Keratinocyte (primary cell): ENCODE measurements around the gene PAX2. TPM values are rescaled to one million over a fixed set of nuclear protein-coding genes. Genes with fewer than 3 reads are reported as not detected.

ENCODE experiments used
- DNase-seq: peaks from one replicate; pipeline ENCODE4 v3.0.0-alpha.2; 2011; ENCODE audit warnings: low read depth, missing footprints, low spot score
- FAIRE-seq: peaks from 2 replicates; lab custom pipeline; 2011; peaks lifted over from hg19 to GRCh38; lab: Jason Lieb, UNC
- H2AFZ ChIP-seq: 2 replicates; pipeline ENCODE4 v1.6.0; 2012; ENCODE audit warnings: low read length, control low read depth, inconsistent platforms; ENCODE audit not compliant: control insufficient read depth
- H3K27ac ChIP-seq: 2 replicates; pipeline ENCODE4 v1.5.1; 2011; ENCODE audit warnings: low read length; ENCODE audit not compliant: control insufficient read depth, insufficient read depth
- H3K27me3 ChIP-seq: 3 replicates; pipeline ENCODE4 v1.6.0; 2011; ENCODE audit warnings: low read length; ENCODE audit not compliant: control insufficient read depth, insufficient read depth; ENCODE audit errors: extremely low read depth
- H3K36me3 ChIP-seq, 2 experiments: 2 replicates in 1 of 2; 3 replicates in 1 of 2; pipeline ENCODE4 v1.5.1; 2011; ENCODE audit warnings: low read length in 2 of 2, mild to moderate bottlenecking in 1 of 2; ENCODE audit not compliant: control insufficient read depth in 2 of 2, insufficient read depth in 2 of 2; ENCODE audit errors: extremely low read depth in 1 of 2
- H3K4me1 ChIP-seq: 3 replicates; pipeline ENCODE4 v1.5.1; 2011; ENCODE audit warnings: low read length; ENCODE audit not compliant: control insufficient read depth, insufficient read depth; ENCODE audit errors: extremely low read depth
- H3K4me2 ChIP-seq: 3 replicates; pipeline ENCODE4 v1.6.0; 2011; ENCODE audit warnings: low read depth, low read length; ENCODE audit not compliant: control insufficient read depth, insufficient read depth; ENCODE audit errors: extremely low read depth
- H3K4me3 ChIP-seq, 3 experiments: fragments of 200-600 bp in 1 of 3; sonication (generic) in 1 of 3; 2 replicates in 2 of 3; 3 replicates in 1 of 3; pipeline ENCODE4 v1.5.1; 2011 to 2016; ENCODE audit warnings: low read length in 3 of 3, mild to moderate bottlenecking in 3 of 3, control low read depth in 2 of 3, inconsistent platforms in 1 of 3, low read depth in 1 of 3, mixed read lengths in 1 of 3, mixed run types in 1 of 3, moderate library complexity in 1 of 3; ENCODE audit not compliant: control insufficient read depth in 2 of 3, insufficient read depth in 2 of 3; ENCODE audit errors: extremely low read depth in 1 of 3
- H3K79me2 ChIP-seq: 2 replicates; pipeline ENCODE4 v1.6.0; 2012; ENCODE audit warnings: low read length; ENCODE audit not compliant: control insufficient read depth, insufficient read depth
- H3K9ac ChIP-seq: 3 replicates; pipeline ENCODE4 v1.6.0; 2011; ENCODE audit warnings: low read length; ENCODE audit not compliant: control insufficient read depth, insufficient read depth; ENCODE audit errors: extremely low read depth
- H3K9me1 ChIP-seq: 3 replicates; pipeline ENCODE4 v1.6.0; 2011; ENCODE audit warnings: low read length; ENCODE audit not compliant: control insufficient read depth, insufficient read depth; ENCODE audit errors: extremely low read depth
- H3K9me3 ChIP-seq: 2 replicates; pipeline ENCODE4 v1.5.1; 2012; ENCODE audit warnings: low read depth, low read length; ENCODE audit not compliant: control insufficient read depth
- H4K20me1 ChIP-seq: 3 replicates; pipeline ENCODE4 v1.6.0; 2011; ENCODE audit warnings: low read length; ENCODE audit not compliant: control insufficient read depth, insufficient read depth; ENCODE audit errors: extremely low read depth
- EZH2 ChIP-seq: IDR thresholded peaks from one replicate; pipeline ENCODE4 v1.6.1; 2012; ENCODE audit warnings: inconsistent platforms, mild to moderate bottlenecking, low read length, moderate library complexity
- dilution Hi-C: fragments of 300-500 bp; cut with MboI; formaldehyde crosslinking; loops from one replicate; pipeline ENCODE4 v1.7.0; 2020; ENCODE audit warnings: low sequenced_read_pairs; ENCODE audit not compliant: extremely low pct_ligation_motif_present
- polyA plus RNA-seq, 5 experiments: library from polyadenylated mRNA; depleted of rRNA in 3 of 5; stranded (reverse) in 3 of 5; stranded (forward) in 1 of 5; unstranded in 1 of 5; fragments of >200 nt; gene quantifications; 1 replicate in 1 of 5; 2 replicates in 3 of 5; 3 replicates in 1 of 5; pipeline versions ENCODE4 v1.2.1 to v1.2.3, GENCODE V29; 2011 to 2012; ENCODE audit warnings: missing spikeins in 2 of 5, low read depth in 1 of 5, low replicate concordance in 1 of 5
- TF ChIP-seq, protein P1 (sequence below), 3 experiments: IDR thresholded peaks in 1 of 3; conservative IDR thresholded peaks in 1 of 3; optimal IDR thresholded peaks in 1 of 3; 2 replicates in 2 of 3; 3 replicates in 1 of 3; pipeline versions ENCODE3 to v1.5.1; 2011; ENCODE audit warnings: low read length in 3 of 3, mild to moderate bottlenecking in 3 of 3, moderate library complexity in 2 of 3, control low read depth in 1 of 3, inconsistent platforms in 1 of 3; ENCODE audit not compliant: insufficient read depth in 2 of 3; ENCODE audit errors: extremely low read depth in 1 of 3

PAX2 gene
- polyA plus RNA-seq, 1 donor (not counting 4 experiments of a cell fraction or from before 2014, with no cell fraction given), result not detected

DNA sequence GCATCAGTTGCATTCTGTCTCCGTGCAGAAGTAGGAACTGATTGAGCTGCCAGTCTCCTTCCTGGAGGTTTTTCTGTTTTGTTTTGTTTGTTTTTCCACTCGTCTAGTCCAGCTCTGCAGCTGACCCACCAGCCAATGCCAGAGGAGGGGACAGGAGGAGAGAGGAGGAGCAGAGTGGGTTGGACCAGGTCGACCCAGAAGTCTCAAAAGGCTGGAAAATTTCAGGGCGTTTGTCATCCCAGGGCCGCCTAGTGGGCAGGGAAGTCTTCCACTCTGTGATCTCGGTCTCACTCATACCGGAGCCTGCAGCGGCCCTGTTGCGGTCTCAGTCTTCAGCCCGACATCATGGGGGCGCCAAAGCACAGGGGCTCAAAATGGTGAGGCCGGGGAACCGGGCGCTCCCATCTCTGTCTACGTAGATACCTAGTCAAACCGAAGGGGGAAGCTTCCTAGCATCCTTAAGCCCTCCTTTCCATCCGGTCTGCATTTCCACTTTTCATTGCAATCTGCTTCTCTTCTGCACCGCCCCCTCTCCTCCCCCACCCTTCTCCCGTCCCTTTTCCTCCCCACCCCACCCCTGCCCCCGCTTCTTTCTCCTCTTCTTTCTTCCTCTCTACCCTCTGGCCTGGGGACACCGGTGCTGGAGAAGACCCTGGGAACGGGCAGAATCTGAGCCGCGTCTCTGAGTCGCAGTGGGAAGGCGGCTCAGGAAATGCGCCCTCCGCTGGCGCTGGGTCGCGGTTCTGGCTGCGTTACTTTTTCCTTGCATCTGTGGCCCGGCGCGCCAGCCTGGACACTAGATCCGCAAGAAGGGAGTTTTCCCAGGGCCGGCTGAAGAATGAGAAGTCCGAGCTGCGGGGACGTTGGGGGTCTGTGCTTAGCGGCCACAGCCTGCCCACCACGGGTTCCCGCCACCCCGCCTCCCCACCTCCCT is 16.2 kb upstream of the PAX2 start:
- no peak overlapping the region for H3K4me3 ChIP-seq
- peaks cover 80% of the 10 kb centered on the region for H3K27me3 ChIP-seq
- TF ChIP-seq EZH2, result peak; percentile 77
- TF ChIP-seq, protein P1, sequence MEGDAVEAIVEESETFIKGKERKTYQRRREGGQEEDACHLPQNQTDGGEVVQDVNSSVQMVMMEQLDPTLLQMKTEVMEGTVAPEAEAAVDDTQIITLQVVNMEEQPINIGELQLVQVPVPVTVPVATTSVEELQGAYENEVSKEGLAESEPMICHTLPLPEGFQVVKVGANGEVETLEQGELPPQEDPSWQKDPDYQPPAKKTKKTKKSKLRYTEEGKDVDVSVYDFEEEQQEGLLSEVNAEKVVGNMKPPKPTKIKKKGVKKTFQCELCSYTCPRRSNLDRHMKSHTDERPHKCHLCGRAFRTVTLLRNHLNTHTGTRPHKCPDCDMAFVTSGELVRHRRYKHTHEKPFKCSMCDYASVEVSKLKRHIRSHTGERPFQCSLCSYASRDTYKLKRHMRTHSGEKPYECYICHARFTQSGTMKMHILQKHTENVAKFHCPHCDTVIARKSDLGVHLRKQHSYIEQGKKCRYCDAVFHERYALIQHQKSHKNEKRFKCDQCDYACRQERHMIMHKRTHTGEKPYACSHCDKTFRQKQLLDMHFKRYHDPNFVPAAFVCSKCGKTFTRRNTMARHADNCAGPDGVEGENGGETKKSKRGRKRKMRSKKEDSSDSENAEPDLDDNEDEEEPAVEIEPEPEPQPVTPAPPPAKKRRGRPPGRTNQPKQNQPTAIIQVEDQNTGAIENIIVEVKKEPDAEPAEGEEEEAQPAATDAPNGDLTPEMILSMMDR (optimal IDR thresholded peaks at IDR 0.05 in 1 of 3, IDR thresholded peaks at IDR 0.05 in 1 of 3, conservative IDR thresholded peaks at IDR 0.05 in 1 of 3; ENCODE audit: extremely low read depth in 1 of 3, insufficient read depth in 2 of 3, low read length in 3 of 3), result peak; percentile 27 to 73 (median 40)
- H3K27ac ChIP-seq, result no peak overlapping the region
- H3K9ac ChIP-seq, result no peak overlapping the region
- no peak overlapping the region for H3K4me2 ChIP-seq
- H4K20me1 ChIP-seq, result peaks cover 3% of the 10 kb centered on the region
- H2AFZ ChIP-seq, result no peak overlapping the region
- peaks cover 10% of the 10 kb centered on the region for H3K4me1 ChIP-seq
- FAIRE-seq (no peak), DNase-seq (no peak)
- dilution Hi-C loops, result no loop called here
- no peaks in the 10 kb centered on the region for H3K9me3 ChIP-seq
- no peaks in the 10 kb centered on the region for H3K79me2 ChIP-seq
- H3K9me1 ChIP-seq, result no peaks in the 10 kb centered on the region
- no peaks in the 10 kb centered on the region for H3K36me3 ChIP-seq

DNA sequence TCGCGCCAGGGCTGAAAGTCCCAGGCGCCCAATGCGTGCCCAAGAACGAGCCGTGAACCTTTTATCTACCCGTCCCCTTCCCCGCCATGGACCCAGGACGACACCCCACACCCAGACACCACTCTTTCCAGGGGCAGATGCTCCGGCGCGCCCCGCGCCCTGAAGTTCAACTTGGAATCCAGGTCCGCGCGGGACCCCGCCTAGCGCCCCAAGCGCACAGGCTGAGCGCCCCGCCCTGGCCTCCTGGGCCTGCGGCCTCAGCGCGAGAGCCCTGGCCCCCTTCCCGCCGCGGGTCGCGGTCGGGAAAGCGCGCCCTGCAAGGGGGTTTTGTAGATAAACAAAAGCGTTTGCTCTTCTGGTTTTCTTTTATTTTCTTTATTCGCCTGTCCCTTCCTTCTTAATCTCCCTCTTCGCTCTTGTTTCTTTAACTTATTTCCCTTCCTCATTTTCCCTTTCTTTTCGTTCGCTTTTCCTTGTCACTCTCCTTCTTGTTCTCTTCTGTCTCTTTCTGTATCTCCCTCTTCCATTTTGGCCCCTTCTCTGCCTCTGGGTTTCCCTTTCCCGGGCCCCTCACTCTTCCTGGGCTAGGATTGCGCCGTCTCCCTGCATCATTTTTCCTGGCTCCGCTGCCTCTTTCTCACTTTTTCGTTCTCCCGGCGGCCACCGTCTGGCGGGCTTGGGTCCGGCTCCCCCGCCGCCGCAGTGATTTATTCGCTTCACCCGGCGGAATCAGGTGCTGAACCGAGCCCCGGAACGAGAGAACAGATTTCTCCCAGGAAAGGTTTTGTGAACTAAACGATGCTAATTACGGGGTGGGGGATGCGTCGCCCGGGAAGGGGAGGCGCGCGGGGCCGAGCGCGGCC is 15.3 kb upstream of the PAX2 start:
- Histone ChIP-seq H3K36me3 (no peaks in the 10 kb centered on the region), H2AFZ (no peak overlapping the region), H3K79me2 (no peaks in the 10 kb centered on the region), H3K27ac (no peak overlapping the region), H3K9me3 (no peaks in the 10 kb centered on the region), H3K4me3 (no peak overlapping the region), H3K4me2 (peak overlapping the region; percentile 46), H4K20me1 (peaks cover 3% of the 10 kb centered on the region), H3K9me1 (no peaks in the 10 kb centered on the region), H3K27me3 (peaks cover 80% of the 10 kb centered on the region), H3K4me1 (peaks cover 10% of the 10 kb centered on the region), H3K9ac (no peak overlapping the region)
- TF ChIP-seq, protein P1 (optimal IDR thresholded peaks at IDR 0.05 in 1 of 3, IDR thresholded peaks at IDR 0.05 in 1 of 3, conservative IDR thresholded peaks at IDR 0.05 in 1 of 3; ENCODE audit: extremely low read depth in 1 of 3, insufficient read depth in 2 of 3, low read length in 3 of 3), result no peak
- peak; percentile 81 for TF ChIP-seq EZH2
- FAIRE-seq (no peak), DNase-seq (no peak)
- dilution Hi-C loops, result no loop called here
